ENCODE data around the gene SLC26A11.

SLC26A11 gene

GRCh38 chr17:80204626-80205468, 15.4 kb upstream of the SLC26A11 start:
- TF ChIP-seq CTBP1 (IDR thresholded peaks at IDR 0.05; ENCODE audit: borderline replicate concordance) (no peak), HDGF (IDR thresholded peaks at IDR 0.05; ENCODE audit: borderline replicate concordance) (no peak), FOXM1 (IDR thresholded peaks at IDR 0.05; ENCODE audit: borderline replicate concordance) (no peak), ARNT (IDR thresholded peaks at IDR 0.05) (no peak), BHLHE40 (IDR thresholded peaks at IDR 0.05; ENCODE audit: borderline replicate concordance) (no peak), TARDBP (IDR thresholded peaks at IDR 0.05) (no peak), LEF1 (IDR thresholded peaks at IDR 0.05; ENCODE audit: borderline replicate concordance) (no peak), ZNF384 (IDR thresholded peaks at IDR 0.05) (no peak)
- DNase-seq (ENCODE audit: extremely low spot score), result no peak
- ChIA-PET POLR2A (no interaction called here), CTCF (no interaction called here)

DNA sequence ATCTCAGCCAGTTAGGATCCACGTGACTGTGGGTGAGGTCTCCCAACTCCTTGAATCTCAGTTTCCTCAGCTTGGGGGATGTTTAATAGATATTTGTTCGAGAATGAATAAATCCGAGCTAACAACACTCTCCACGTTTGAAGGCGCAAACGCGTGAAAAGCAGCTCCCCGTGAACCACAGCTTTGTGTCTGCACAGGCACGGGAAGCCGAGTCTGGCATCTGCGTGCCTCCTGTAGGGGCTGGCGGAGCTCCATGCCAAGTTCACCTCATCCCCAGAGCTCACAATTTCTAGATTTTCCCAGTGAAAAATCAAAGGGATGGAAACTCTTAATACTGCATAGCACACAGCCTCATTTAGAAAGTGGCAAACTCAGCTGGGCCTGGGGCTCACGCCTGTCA, 14.4 kb upstream of the SLC26A11 start:
- no peak for DNase-seq (ENCODE audit: extremely low spot score)
- CTCF ChIA-PET, result interaction anchor here (1.5 kb wide), 1 partner anchor 9 kb away, joined by 3 read pairs; no protein-coding TSS in a partner anchor
- POLR2A ChIA-PET, result no interaction called here
- TF ChIP-seq FOXM1 (IDR thresholded peaks at IDR 0.05; ENCODE audit: borderline replicate concordance) (no peak), FOXK2 (IDR thresholded peaks at IDR 0.05) (no peak), LEF1 (IDR thresholded peaks at IDR 0.05; ENCODE audit: borderline replicate concordance) (no peak), BHLHE40 (IDR thresholded peaks at IDR 0.05; ENCODE audit: borderline replicate concordance) (no peak), TARDBP (IDR thresholded peaks at IDR 0.05) (no peak), SP1 (IDR thresholded peaks at IDR 0.05) (no peak), NFRKB (IDR thresholded peaks at IDR 0.05) (no peak), FOXA1 (IDR thresholded peaks at IDR 0.05) (no peak), HDGF (IDR thresholded peaks at IDR 0.05; ENCODE audit: borderline replicate concordance) (no peak), ARNT (IDR thresholded peaks at IDR 0.05) (no peak), ZNF384 (IDR thresholded peaks at IDR 0.05) (no peak), SUZ12 (IDR thresholded peaks at IDR 0.05) (no peak), CTBP1 (IDR thresholded peaks at IDR 0.05; ENCODE audit: borderline replicate concordance) (no peak), L3MBTL2 (conservative IDR thresholded peaks at IDR 0.05) (no peak), ELF4 (IDR thresholded peaks at IDR 0.05) (no peak), PKNOX1 (IDR thresholded peaks at IDR 0.05) (no peak)

DNA sequence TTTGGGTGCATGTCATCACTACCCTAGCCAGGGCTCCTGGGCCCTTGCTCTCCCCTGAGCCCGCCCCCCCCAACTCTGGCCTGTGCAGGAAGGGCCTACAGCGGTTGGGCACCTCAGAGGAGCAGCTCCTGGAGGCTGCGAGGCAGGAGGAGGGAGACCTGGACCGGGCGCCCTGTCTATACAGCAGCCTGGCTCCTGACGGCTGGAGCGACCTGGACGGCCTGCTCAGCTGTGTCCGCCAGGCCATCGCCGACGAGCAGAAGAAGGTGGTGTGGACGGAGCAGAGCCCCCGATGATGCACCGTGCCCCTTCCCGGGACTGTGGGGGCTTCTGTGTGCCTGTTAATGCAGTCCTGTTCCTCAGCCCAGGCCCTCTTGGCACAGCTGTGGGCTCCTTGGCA, 12.2 kb upstream of the SLC26A11 start:
- CTCF ChIA-PET, result no interaction called here
- DNase-seq (ENCODE audit: extremely low spot score), result no peak
- no peak for TF ChIP-seq CTBP1 (IDR thresholded peaks at IDR 0.05; ENCODE audit: borderline replicate concordance)
- no peak for TF ChIP-seq LEF1 (IDR thresholded peaks at IDR 0.05; ENCODE audit: borderline replicate concordance)
- TF ChIP-seq ZNF384 (IDR thresholded peaks at IDR 0.05), result no peak
- no peak for TF ChIP-seq FOXM1 (IDR thresholded peaks at IDR 0.05; ENCODE audit: borderline replicate concordance)
- no peak for TF ChIP-seq SUZ12 (IDR thresholded peaks at IDR 0.05)
- TF ChIP-seq PKNOX1 (IDR thresholded peaks at IDR 0.05), result no peak
- no peak for TF ChIP-seq FOXK2 (IDR thresholded peaks at IDR 0.05)
- no peak for TF ChIP-seq FOXA1 (IDR thresholded peaks at IDR 0.05)
- no peak for TF ChIP-seq ARNT (IDR thresholded peaks at IDR 0.05)
- no peak for TF ChIP-seq SP1 (IDR thresholded peaks at IDR 0.05)
- POLR2A ChIA-PET, result no interaction called here

DNA sequence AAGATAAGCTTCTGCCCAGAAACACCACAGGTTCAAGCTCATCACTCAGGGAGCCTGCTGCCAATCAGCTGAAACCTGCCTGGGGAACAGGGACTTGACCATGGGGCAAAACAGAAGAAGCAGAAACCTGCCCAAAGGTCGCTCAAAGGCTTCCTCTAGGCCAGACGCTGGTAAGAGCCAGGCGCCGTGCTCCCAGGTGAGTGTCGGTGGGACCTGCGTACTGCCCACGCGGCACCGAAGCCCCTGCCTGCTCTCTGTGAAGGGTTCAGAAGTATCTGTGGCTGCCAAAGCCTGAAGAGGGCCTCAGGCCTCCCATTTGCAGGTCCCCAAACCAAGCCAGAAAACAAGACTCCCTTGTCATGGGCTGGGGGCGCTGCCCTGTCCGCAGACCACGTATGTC, 10.5 kb upstream of the SLC26A11 start:
- CTCF ChIA-PET, result no interaction called here
- TF ChIP-seq ARNT (IDR thresholded peaks at IDR 0.05), result no peak
- no peak for TF ChIP-seq CTBP1 (IDR thresholded peaks at IDR 0.05; ENCODE audit: borderline replicate concordance)
- no peak for TF ChIP-seq FOXK2 (IDR thresholded peaks at IDR 0.05)
- no peak for DNase-seq (ENCODE audit: extremely low spot score)
- POLR2A ChIA-PET, result no interaction called here

DNA sequence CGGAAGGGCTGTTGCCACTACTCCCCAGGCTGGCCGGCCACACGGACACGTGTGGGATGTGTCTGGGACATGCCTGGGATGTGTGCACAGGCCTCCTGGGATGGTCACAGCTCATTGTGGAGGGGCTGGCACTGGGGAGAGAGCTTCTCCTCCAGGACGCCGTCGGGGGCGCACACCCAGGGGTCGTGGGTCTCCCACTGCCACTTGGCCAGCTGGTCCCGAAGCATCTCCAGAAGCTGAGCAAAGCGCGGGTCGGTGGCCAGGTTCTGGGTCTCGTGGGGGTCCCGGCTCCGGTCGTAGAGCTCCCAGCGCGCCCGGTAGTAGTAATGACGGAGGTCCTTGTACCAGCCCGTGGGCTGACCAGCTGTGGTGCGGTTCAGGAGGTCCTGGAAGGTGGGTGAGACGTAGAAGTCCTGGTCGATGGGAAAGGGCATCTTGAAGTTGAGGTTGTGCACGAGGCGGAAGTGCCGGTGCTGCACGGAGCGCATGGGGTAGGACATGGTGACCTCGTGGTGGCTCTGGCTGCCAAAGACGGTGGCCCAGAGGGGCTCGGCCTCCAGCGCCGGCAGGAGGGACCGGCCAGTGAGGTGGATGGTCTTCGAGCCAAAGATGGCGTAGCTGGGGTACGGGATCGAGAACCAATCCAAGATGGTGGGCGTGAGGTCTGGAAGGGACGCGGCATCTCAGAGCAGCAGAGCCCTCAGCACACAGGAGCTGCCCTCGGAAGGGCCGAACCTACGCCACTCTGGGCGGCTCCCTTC, 9.7 kb upstream of the SLC26A11 start:
- DNase-seq (ENCODE audit: extremely low spot score), result no peak
- TF ChIP-seq CTBP1 (IDR thresholded peaks at IDR 0.05; ENCODE audit: borderline replicate concordance) (no peak), NFRKB (IDR thresholded peaks at IDR 0.05) (no peak), PKNOX1 (IDR thresholded peaks at IDR 0.05) (no peak), HDGF (IDR thresholded peaks at IDR 0.05; ENCODE audit: borderline replicate concordance) (no peak), TARDBP (IDR thresholded peaks at IDR 0.05) (no peak), L3MBTL2 (conservative IDR thresholded peaks at IDR 0.05) (no peak), SUZ12 (IDR thresholded peaks at IDR 0.05) (no peak), SP1 (IDR thresholded peaks at IDR 0.05) (no peak), BHLHE40 (IDR thresholded peaks at IDR 0.05; ENCODE audit: borderline replicate concordance) (no peak), ZNF384 (IDR thresholded peaks at IDR 0.05) (no peak), ELF4 (IDR thresholded peaks at IDR 0.05) (no peak), FOXK2 (IDR thresholded peaks at IDR 0.05) (no peak), ARNT (IDR thresholded peaks at IDR 0.05) (no peak), LEF1 (IDR thresholded peaks at IDR 0.05; ENCODE audit: borderline replicate concordance) (no peak), FOXA1 (IDR thresholded peaks at IDR 0.05) (no peak), FOXM1 (IDR thresholded peaks at IDR 0.05; ENCODE audit: borderline replicate concordance) (no peak)
- ChIA-PET POLR2A (interaction anchor here (1.4 kb wide), 1 partner anchor 10 kb away, joined by 4 read pairs; the partner anchor contains the start of genes SGSH and SLC26A11), CTCF (no interaction called here)

All from HEK293T (cell line).